K562 (cell line): ENCODE results near the gene INTS6L. TPM values are rescaled to one million over a fixed set of nuclear protein-coding genes. Genes with fewer than 3 reads are reported as not detected.

Experiments used
- ATAC-seq: fragments of 200-7000 bp; cut with Tn5 transposase; 3 replicates; pipeline ENCODE4 v1.9.1; 2020; ENCODE audit warnings: moderate library complexity
- Bru-seq: library from RNA; stranded (reverse); fragments of 400-500 nt; gene quantifications from one replicate; lab custom pipeline; 2021; lab: Mats Ljungman, UMichigan
- BruChase-seq, 2 experiments: library from RNA; stranded (reverse); fragments of 400-500 nt; gene quantifications; one replicate each; lab custom pipeline; 2021; lab: Mats Ljungman, UMichigan
- BruUV-seq: library from RNA; stranded (reverse); fragments of 400-500 nt; replicated peaks from 2 replicates; lab custom pipeline; 2021; lab: Mats Ljungman, UMichigan
- CTCF ChIA-PET: fragments of 300-600 bp; formaldehyde crosslinking; extraction: SDS; loops from one replicate; lab custom pipeline; 2021; ENCODE audit warnings: low intra/inter-chr PET ratio; lab: Yijun Ruan, JAX
- POLR2A ChIA-PET: fragments of 300-600, 350-650 bp; sonication (Branson Sonifier 250); formaldehyde crosslinking; extraction: SDS; loops from one replicate; lab custom pipeline; 2021; ENCODE audit warnings: antibody characterized with exemption, inconsistent platforms; lab: Yijun Ruan, JAX
- DNase-seq, 4 experiments: peaks; one replicate each; pipeline versions ENCODE4 v3.0.0 to v3.0.0-alpha.2; 2011 to 2018; ENCODE audit warnings: low spot score in 3 of 4, mixed read lengths in 3 of 4; ENCODE audit errors: extremely low read depth in 1 of 4
- FAIRE-seq: peaks from 2 replicates; lab custom pipeline; 2011; peaks lifted over from hg19 to GRCh38; lab: Jason Lieb, UNC
- H2AFZ ChIP-seq: 2 replicates; pipeline ENCODE4 v1.6.0; 2011; ENCODE audit warnings: low read depth, low read length, control low read depth, inconsistent platforms
- H3K27ac ChIP-seq: fragments of 200-600 bp; 3 replicates; pipeline ENCODE4 v1.8.0; 2011; ENCODE audit warnings: low read depth, mild to moderate bottlenecking, control low read depth, inconsistent platforms, low read length, moderate library complexity, mixed read lengths; ENCODE audit errors: extremely low read depth
- H3K27me3 ChIP-seq, 2 experiments: fragments of 300-600 bp in 1 of 2; 2 replicates in 1 of 2; 3 replicates in 1 of 2; pipeline versions ENCODE4 v1.6.0 to v1.8.0; 2011; ENCODE audit warnings: inconsistent platforms in 2 of 2, low read length in 2 of 2, mild to moderate bottlenecking in 1 of 2, mixed read lengths in 1 of 2, moderate library complexity in 1 of 2; ENCODE audit not compliant: control insufficient read depth in 2 of 2, insufficient read depth in 2 of 2
- H3K36me3 ChIP-seq: fragments of 300-600 bp; 3 replicates; pipeline ENCODE4 v1.8.0; 2011; ENCODE audit warnings: mild to moderate bottlenecking, low read length, inconsistent platforms; ENCODE audit not compliant: control insufficient read depth, insufficient read depth
- H3K4me1 ChIP-seq, 2 experiments: fragments of 200-600 bp in 1 of 2; replicated peaks in 1 of 2; 2 replicates in 1 of 2; 3 replicates in 1 of 2; pipeline versions ENCODE4 v1.5.1 to v1.8.0; 2011; ENCODE audit warnings: inconsistent platforms in 2 of 2, low read length in 2 of 2, mild to moderate bottlenecking in 1 of 2, mixed read lengths in 1 of 2, moderate library complexity in 1 of 2; ENCODE audit not compliant: control insufficient read depth in 2 of 2, insufficient read depth in 2 of 2
- H3K4me2 ChIP-seq: 2 replicates; pipeline ENCODE4 v1.6.1; 2011; ENCODE audit warnings: low read length, control low read depth, inconsistent platforms, mixed read lengths; ENCODE audit not compliant: insufficient read depth
- H3K4me3 ChIP-seq: fragments of 200-600 bp; sonication (generic), shearing (Covaris generic); 2 replicates; pipeline ENCODE4 v1.5.1; 2016; ENCODE audit warnings: control low read depth, inconsistent platforms
- H3K79me2 ChIP-seq: fragments of 200-600 bp; 3 replicates; pipeline ENCODE4 v1.8.0; 2011; ENCODE audit warnings: low read length, inconsistent platforms; ENCODE audit not compliant: control insufficient read depth, insufficient read depth
- H3K9ac ChIP-seq, 2 experiments: 2 replicates each; pipeline versions ENCODE4 v1.6.0 to v1.6.1; 2011; ENCODE audit warnings: low read depth in 2 of 2, low read length in 2 of 2, control low read depth in 1 of 2, inconsistent platforms in 1 of 2, mild to moderate bottlenecking in 1 of 2, mixed read lengths in 1 of 2; ENCODE audit not compliant: insufficient read depth in 1 of 2
- H3K9me1 ChIP-seq: one replicate; pipeline ENCODE4 v1.6.0; 2011; ENCODE audit warnings: inconsistent platforms, mild to moderate bottlenecking, low read length, moderate library complexity; ENCODE audit not compliant: control insufficient read depth, insufficient read depth
- H3K9me3 ChIP-seq: replicated peaks from 2 replicates; pipeline ENCODE4 v1.5.1; 2011; ENCODE audit warnings: low read depth, low read length, inconsistent platforms; ENCODE audit not compliant: control insufficient read depth, insufficient read depth
- H4K20me1 ChIP-seq: replicated peaks from 2 replicates; pipeline ENCODE4 v1.6.1; 2011; ENCODE audit warnings: low read length, inconsistent platforms, mixed read lengths; ENCODE audit not compliant: control insufficient read depth, insufficient read depth
- ARHGAP35 ChIP-seq: fragments of 450-650 bp; IDR thresholded peaks from 2 replicates; pipeline ENCODE4 v1.6.1; 2018; ENCODE audit not compliant: partially characterized antibody
- CBX8 ChIP-seq: fragments of 200-600 bp; sonication (generic); IDR thresholded peaks from 2 replicates; pipeline ENCODE4 v1.6.1; 2012; ENCODE audit warnings: borderline replicate concordance, mixed run types, low read depth, mild to moderate bottlenecking, moderate library complexity, mixed read lengths, low read length, control low read depth, inconsistent platforms; ENCODE audit not compliant: poor library complexity, severe bottlenecking; ENCODE audit errors: extremely low read depth
- ELF4 ChIP-seq: fragments of 450-650 bp; formaldehyde crosslinking; IDR thresholded peaks from 2 replicates; pipeline ENCODE4 v1.4.0; 2022; ENCODE audit warnings: missing genetic modification characterization
- FOXK2 ChIP-seq, 2 experiments: fragments of 450-650 bp; IDR thresholded peaks in 1 of 2; conservative IDR thresholded peaks in 1 of 2; 2 replicates each; pipeline ENCODE4 v1.6.1; 2016; ENCODE audit warnings: low read depth in 2 of 2, mild to moderate bottlenecking in 1 of 2
- GATAD2A ChIP-seq: fragments of 450-650 bp; IDR thresholded peaks from 2 replicates; pipeline ENCODE4 v1.6.1; 2017
- TSC22D4 ChIP-seq: fragments of 450-650 bp; IDR thresholded peaks from 2 replicates; pipeline ENCODE4 v1.6.1; 2016; ENCODE audit warnings: missing genetic modification characterization, missing biosample characterization, control low read depth
- WGBS: fragments of 100-300 bp; shearing (Covaris generic); methylation state at CpG from one replicate; pipeline ENCODE4 v1.1.6; 2016; ENCODE audit warnings: low coverage, mixed read lengths; ENCODE audit not compliant: insufficient coverage; ENCODE audit errors: missing lambda C conversion rate; 5-methylcytosine and 5-hydroxymethylcytosine counted together
- in situ Hi-C: fragments of 300-500 bp; cut with MboI; formaldehyde crosslinking; loops from 4 replicates; pipeline ENCODE4 v1.15.0; 2018; ENCODE audit warnings: inconsistent platforms, mixed read lengths
- intact Hi-C: fragments of 100-400 bp; cut with micrococcal nuclease; formaldehyde crosslinking; loops from 2 replicates; pipeline ENCODE4 v1.14.2; 2022
- long read RNA-seq, 3 experiments: library from polyadenylated mRNA in 2 of 3; library from RNA in 1 of 3; unstranded in 2 of 3; stranded (forward) in 1 of 3; transcript quantifications; one replicate each; pipeline ENCODE4 v2.0.0, GENCODE V29; 2019 to 2022
- polyA minus RNA-seq, 3 experiments: library from RNA; depleted of rRNA, polyadenylated mRNA; stranded (reverse); fragments of >200 nt; gene quantifications; 2 replicates each; pipeline ENCODE4 v1.2.3, GENCODE V29; 2011
- polyA plus RNA-seq, 8 experiments: library from polyadenylated mRNA; depleted of rRNA in 4 of 8; stranded (reverse) in 5 of 8; unstranded in 3 of 8; fragments of >200 nt; fragmentation: Nextera tagmentation in 2 of 8; fragmentation: Illumina TruSeq in 1 of 8; extraction: Ambion mirVana in 2 of 8; extraction: Trizol in 1 of 8; gene quantifications; 2 replicates each; pipeline versions ENCODE4 v1.2.1 to v1.2.3, GENCODE V29; 2011 to 2014; ENCODE audit warnings: inconsistent platforms in 1 of 8, missing spikeins in 1 of 8
- total RNA-seq, 7 experiments: library from RNA; depleted of rRNA in 6 of 7; stranded (reverse); fragments of >200 nt in 6 of 7; fragmentation: Illumina TruSeq in 2 of 7; extraction: Trizol in 2 of 7; gene quantifications; 2 replicates each; pipeline versions ENCODE4 v1.2.1 to v1.2.3, GENCODE V29; 2011 to 2021; ENCODE audit warnings: low replicate concordance in 1 of 7
- TF ChIP-seq, protein P1 (sequence below): sonication (generic); formaldehyde crosslinking; IDR thresholded peaks from 2 replicates; pipeline ENCODE4 v1.8.0; 2022; ENCODE audit warnings: mild to moderate bottlenecking, missing genetic modification reagents
- TF ChIP-seq, protein P2 (sequence below): IDR thresholded peaks from 2 replicates; pipeline ENCODE4 v1.6.1; 2011; ENCODE audit warnings: borderline replicate concordance, low read depth, mild to moderate bottlenecking, moderate library complexity, low read length; ENCODE audit not compliant: insufficient read depth, poor library complexity, severe bottlenecking

INTS6L gene, protein sequence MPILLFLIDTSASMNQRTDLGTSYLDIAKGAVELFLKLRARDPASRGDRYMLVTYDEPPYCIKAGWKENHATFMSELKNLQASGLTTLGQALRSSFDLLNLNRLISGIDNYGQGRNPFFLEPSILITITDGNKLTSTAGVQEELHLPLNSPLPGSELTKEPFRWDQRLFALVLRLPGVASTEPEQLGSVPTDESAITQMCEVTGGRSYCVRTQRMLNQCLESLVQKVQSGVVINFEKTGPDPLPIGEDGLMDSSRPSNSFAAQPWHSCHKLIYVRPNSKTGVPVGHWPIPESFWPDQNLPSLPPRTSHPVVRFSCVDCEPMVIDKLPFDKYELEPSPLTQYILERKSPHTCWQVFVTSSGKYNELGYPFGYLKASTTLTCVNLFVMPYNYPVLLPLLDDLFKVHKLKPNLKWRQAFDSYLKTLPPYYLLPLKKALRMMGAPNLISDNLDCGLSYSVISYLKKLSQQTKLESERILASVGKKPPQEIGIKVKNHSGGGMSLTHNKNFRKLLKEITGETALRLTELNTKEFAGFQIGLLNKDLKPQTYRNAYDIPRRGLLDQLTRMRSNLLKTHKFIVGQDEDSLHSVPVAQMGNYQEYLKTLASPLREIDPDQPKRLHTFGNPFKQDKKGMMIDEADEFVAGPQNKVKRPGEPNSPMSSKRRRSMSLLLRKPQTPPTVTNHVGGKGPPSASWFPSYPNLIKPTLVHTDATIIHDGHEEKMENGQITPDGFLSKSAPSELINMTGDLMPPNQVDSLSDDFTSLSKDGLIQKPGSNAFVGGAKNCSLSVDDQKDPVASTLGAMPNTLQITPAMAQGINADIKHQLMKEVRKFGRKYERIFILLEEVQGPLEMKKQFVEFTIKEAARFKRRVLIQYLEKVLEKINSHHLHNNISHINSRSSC
- 24.1 and 66.2 TPM in 2 replicates for total RNA-seq (2011; cell fraction: chromatin; rRNA removed; ENCODE audit: low replicate concordance)
- 14.2 and 18.3 TPM in 2 replicates for total RNA-seq (2011; cell fraction: nucleolus; rRNA removed)
- 26.8 and 37.5 TPM in 2 replicates for total RNA-seq (2011; cell fraction: nucleoplasm; rRNA removed)
- total RNA-seq (2014; rRNA removed) (16.0 and 17.1 TPM in 2 replicates), total RNA-seq (2014; rRNA removed; fragmentation: Illumina TruSeq; extraction: Trizol) (21.9 and 22.7 TPM in 2 replicates), total RNA-seq (2015; rRNA removed; fragmentation: Illumina TruSeq; extraction: Trizol) (42.0 and 44.9 TPM in 2 replicates), total RNA-seq (2021) (17.8 and 19.7 TPM in 2 replicates), polyA plus RNA-seq (2011; rRNA removed) (29.6 and 41.7 TPM in 2 replicates), polyA plus RNA-seq (2014; fragmentation: Illumina TruSeq; extraction: Trizol) (25.8 and 31.5 TPM in 2 replicates), polyA plus RNA-seq (2014; fragmentation: Nextera tagmentation; extraction: Ambion mirVana) (10 to 100 TPM in 1 of 2 experiments, 1 to 10 TPM in 1; 6.1 to 10.8 TPM), polyA plus RNA-seq (2014; rRNA removed) (32.1 and 40.5 TPM in 2 replicates), polyA minus RNA-seq (2011; rRNA and poly(A)+ RNA removed) (16.4 and 17.2 TPM in 2 replicates), Bru-seq, nascent RNA (percentile 77 among the genes with signal in this experiment), BruChase-seq, experiment 1, labeled RNA remaining after a 2-hour chase (percentile 84 among the genes with signal in this experiment), BruChase-seq, experiment 2, labeled RNA remaining after a 6-hour chase (percentile 87 among the genes with signal in this experiment)
- 7.1 and 10.3 TPM in 2 replicates for polyA plus RNA-seq (2011; cell fraction: cytosol; rRNA removed)
- 89.0 and 93.3 TPM in 2 replicates for polyA plus RNA-seq (2011; cell fraction: nucleus; rRNA removed)
- polyA plus RNA-seq (2012): 19.6 and 20.4 TPM in 2 replicates
- 6.3 and 6.6 TPM in 2 replicates for polyA minus RNA-seq (2011; cell fraction: cytosol; rRNA and poly(A)+ RNA removed)
- 24.9 and 33.8 TPM in 2 replicates for polyA minus RNA-seq (2011; cell fraction: nucleus; rRNA and poly(A)+ RNA removed)
- long read RNA-seq, experiment 1, partial matches to known transcripts: 7 of 16 reads
- long read RNA-seq, experiment 1, other reads (novel, unspliced or antisense): 6 of 16 reads
- long read RNA-seq, experiment 2, partial matches to known transcripts: 6 of 10 reads
- long read RNA-seq, experiment 2, other reads (novel, unspliced or antisense): 2 of 10 reads
- long read RNA-seq, experiment 3, partial matches to known transcripts: 2 of 5 reads
- long read RNA-seq, experiment 3, other reads (novel, unspliced or antisense): 3 of 5 reads

DNA sequence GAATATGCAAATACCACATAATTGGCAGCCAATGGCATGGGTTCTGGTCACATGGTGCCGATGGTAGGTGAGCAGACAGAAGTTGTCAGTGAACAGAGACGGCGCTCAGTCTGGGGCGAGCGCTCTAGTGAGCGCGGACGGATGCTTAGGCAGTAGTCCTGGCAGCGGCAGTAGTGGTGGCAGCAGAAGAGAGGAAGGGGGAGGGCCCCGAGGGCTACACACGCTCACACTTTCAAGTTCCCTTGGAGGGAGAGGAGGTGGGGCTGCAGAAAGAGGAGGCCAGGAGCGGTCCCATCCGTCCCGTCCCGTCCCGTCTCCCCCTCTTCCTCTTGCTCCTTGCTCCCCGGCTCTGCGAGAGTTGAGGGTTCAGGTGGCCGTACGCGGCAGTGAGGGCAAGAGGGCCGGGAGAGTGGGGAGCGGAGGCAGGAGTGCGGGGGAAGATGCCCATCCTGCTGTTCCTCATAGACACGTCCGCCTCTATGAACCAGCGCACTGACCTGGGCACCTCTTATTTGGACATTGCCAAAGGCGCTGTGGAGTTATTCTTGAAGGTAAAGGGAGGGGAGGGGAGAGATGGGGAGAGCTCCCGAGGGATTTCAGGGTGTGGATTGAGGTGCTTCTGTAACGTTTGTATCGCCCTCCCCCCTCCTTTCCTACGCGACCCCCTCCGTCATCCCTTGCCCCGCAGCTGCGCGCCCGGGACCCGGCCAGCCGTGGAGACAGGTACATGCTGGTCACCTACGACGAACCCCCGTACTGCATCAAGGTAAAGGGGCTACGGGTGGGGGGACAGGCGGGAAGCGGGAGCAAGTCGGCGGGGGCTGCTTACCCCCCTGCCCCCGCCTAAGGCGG, at the start of gene INTS6L:
Gene INTS6L, plus strand, starts transcription at position 108 of the 852 bp plus-strand sequence. Its CDS starts 333 bp downstream, at position 441.
- ATAC-seq (peak; percentile 83), DNase-seq (peak; percentile 76 to 93 (median 80)), FAIRE-seq (peak; percentile 99)
- no peaks in the 10 kb centered on the region for H3K9me1 ChIP-seq
- H3K4me2 ChIP-seq: peak within 1 kb of the TSS; percentile 86
- peaks cover 43% of the 10 kb centered on the region for H3K79me2 ChIP-seq
- WGBS: 0% methylated on average over 12 of the region's 50 CpGs
- BruUV-seq: TSS peak; percentile 37
- peak within 1 kb of the TSS; percentile 85 for H3K27ac ChIP-seq
- peak within 1 kb of the TSS; percentile 82 for H3K4me3 ChIP-seq
- intact Hi-C loops (no loop called here), in situ Hi-C loops (no loop called here)
- peak within 1 kb of the TSS; percentile 76 to 92 for H3K9ac ChIP-seq
- H3K9me3 ChIP-seq: no peaks in the 10 kb centered on the region
- no peaks in the 10 kb centered on the region for H3K27me3 ChIP-seq
- H2AFZ ChIP-seq: peak within 1 kb of the TSS; percentile 91
- H3K4me1 ChIP-seq: peaks cover 3 to 6% of the 10 kb centered on the region in 2 experiments; a peak in 3 of 5 replicates
- POLR2A ChIA-PET: interaction anchor here (1.5 to 2.6 kb wide), 3 partner anchors 8 to 18 kb away, joined by 5 to 11 read pairs (median 9); no protein-coding TSS in a partner anchor
- peaks cover 7% of the 10 kb centered on the region; the same call in 2 of the 3 replicates for H3K36me3 ChIP-seq
- CTCF ChIA-PET: no interaction called here
- H4K20me1 ChIP-seq: no peaks in the 10 kb centered on the region
- TF ChIP-seq, protein P1, sequence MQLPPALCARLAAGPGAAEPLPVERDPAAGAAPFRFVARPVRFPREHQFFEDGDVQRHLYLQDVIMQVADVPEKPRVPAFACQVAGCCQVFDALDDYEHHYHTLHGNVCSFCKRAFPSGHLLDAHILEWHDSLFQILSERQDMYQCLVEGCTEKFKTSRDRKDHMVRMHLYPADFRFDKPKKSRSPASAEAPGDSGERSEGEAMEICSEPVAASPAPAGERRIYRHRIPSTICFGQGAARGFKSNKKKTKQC: no peak
- no peak for TF ChIP-seq GATAD2A
- TF ChIP-seq ELF4 (CRISPR knock-in tag): no peak
- TF ChIP-seq, protein P2, sequence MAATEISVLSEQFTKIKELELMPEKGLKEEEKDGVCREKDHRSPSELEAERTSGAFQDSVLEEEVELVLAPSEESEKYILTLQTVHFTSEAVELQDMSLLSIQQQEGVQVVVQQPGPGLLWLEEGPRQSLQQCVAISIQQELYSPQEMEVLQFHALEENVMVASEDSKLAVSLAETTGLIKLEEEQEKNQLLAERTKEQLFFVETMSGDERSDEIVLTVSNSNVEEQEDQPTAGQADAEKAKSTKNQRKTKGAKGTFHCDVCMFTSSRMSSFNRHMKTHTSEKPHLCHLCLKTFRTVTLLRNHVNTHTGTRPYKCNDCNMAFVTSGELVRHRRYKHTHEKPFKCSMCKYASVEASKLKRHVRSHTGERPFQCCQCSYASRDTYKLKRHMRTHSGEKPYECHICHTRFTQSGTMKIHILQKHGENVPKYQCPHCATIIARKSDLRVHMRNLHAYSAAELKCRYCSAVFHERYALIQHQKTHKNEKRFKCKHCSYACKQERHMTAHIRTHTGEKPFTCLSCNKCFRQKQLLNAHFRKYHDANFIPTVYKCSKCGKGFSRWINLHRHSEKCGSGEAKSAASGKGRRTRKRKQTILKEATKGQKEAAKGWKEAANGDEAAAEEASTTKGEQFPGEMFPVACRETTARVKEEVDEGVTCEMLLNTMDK: no peak
- peak in 1 of 2 experiments; percentile 17; a peak in 1 of 4 replicates for TF ChIP-seq FOXK2 (conservative IDR thresholded peaks at IDR 0.05 in 1 of 2, IDR thresholded peaks at IDR 0.05 in 1 of 2; ENCODE audit: low read depth in 2 of 2)
- no peak for TF ChIP-seq ARHGAP35
- TF ChIP-seq TSC22D4: no peak
- TF ChIP-seq CBX8: no peak
